ENCODE data around the gene COL18A1. TPM values are rescaled to one million over a fixed set of nuclear protein-coding genes. Genes with fewer than 3 reads are reported as not detected.
"Not testable (repeated sequence)": the region's sequence is repeated elsewhere in the genome, so short reads cannot be mapped to it uniquely, and the experiment has no call there.

Gene COL18A1
- total RNA-seq, 1 donor from 2014 or later = 271 TPM

GRCh38 chr21:45502006-45502345 is 97.0 kb downstream of the COL18A1 start:
- no peak overlapping the region for H3K27ac Mint-ChIP-seq
- no peaks in the 10 kb centered on the region for H3K27me3 Mint-ChIP-seq
- no peak for TF ChIP-seq CTCF (IDR thresholded peaks at IDR 0.05; ENCODE audit: unreplicated experiment)
- peaks cover 20% of the 10 kb centered on the region for H3K36me3 Mint-ChIP-seq (ENCODE audit: insufficient read depth)
- H3K9me3 Mint-ChIP-seq (ENCODE audit: low read depth) = peaks cover 3% of the 10 kb centered on the region
- no peak for DNase-seq (ENCODE audit: low spot score, unreplicated experiment)
- H3K4me3 Mint-ChIP-seq (ENCODE audit: low read depth) = no peak overlapping the region
- H3K4me1 Mint-ChIP-seq (ENCODE audit: low read depth) = no peaks in the 10 kb centered on the region

GRCh38 chr21:45502600-45502999 is 97.6 kb downstream of the COL18A1 start:
- DNase-seq (ENCODE audit: low spot score, unreplicated experiment) = no peak
- peaks cover 3% of the 10 kb centered on the region for H3K9me3 Mint-ChIP-seq (ENCODE audit: low read depth)
- H3K4me3 Mint-ChIP-seq (ENCODE audit: low read depth) = no peak overlapping the region
- H3K36me3 Mint-ChIP-seq (ENCODE audit: insufficient read depth) = peaks cover 19% of the 10 kb centered on the region
- H3K27me3 Mint-ChIP-seq = no peaks in the 10 kb centered on the region
- no peak overlapping the region for H3K27ac Mint-ChIP-seq
- TF ChIP-seq CTCF (IDR thresholded peaks at IDR 0.05; ENCODE audit: unreplicated experiment) = no peak
- no peaks in the 10 kb centered on the region for H3K4me1 Mint-ChIP-seq (ENCODE audit: low read depth)

- not testable (repeated sequence) for DNase-seq (ENCODE audit: low spot score, unreplicated experiment); H3K4me1 Mint-ChIP-seq (ENCODE audit: low read depth); H3K9me3 Mint-ChIP-seq (ENCODE audit: low read depth); H3K27me3 Mint-ChIP-seq; H3K4me3 Mint-ChIP-seq (ENCODE audit: low read depth); H3K27ac Mint-ChIP-seq
- peaks cover 19% of the 10 kb centered on the region for H3K36me3 Mint-ChIP-seq (ENCODE audit: insufficient read depth)
These were observed 98.3 kb downstream of the COL18A1 start for GRCh38 chr21:45503226-45503625.

DNA sequence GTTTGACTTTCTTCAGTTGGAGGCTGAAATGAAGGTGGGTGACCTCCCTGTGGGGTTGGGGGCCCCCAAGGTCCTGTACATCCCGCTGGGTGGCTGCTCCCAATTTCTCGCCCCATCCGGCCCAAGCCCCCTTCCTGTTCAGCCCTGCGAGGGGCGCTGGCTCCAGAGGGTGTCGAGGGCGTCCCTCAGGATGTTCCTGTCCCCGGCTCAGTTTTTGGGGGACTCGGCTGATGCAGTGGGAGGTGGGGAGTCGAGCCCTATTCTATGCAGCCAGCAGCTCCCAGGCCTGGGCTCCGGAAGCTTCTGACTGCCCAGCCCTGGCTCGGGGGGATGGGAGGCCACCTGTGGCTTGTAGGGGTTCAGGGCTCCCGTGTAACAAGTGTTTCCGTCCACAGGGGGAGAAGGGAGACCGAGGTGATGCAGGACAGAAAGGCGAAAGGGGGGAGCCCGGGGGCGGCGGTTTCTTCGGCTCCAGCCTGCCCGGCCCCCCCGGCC is 99.1 kb downstream of the COL18A1 start:
- Mint-ChIP-seq H3K27ac (no peak overlapping the region), H3K4me3 (ENCODE audit: low read depth) (no peak overlapping the region), H3K36me3 (ENCODE audit: insufficient read depth) (peaks cover 19% of the 10 kb centered on the region), H3K27me3 (no peaks in the 10 kb centered on the region), H3K9me3 (ENCODE audit: low read depth) (peaks cover 3% of the 10 kb centered on the region), H3K4me1 (ENCODE audit: low read depth) (peaks cover 5% of the 10 kb centered on the region)
- TF ChIP-seq CTCF (IDR thresholded peaks at IDR 0.05; ENCODE audit: unreplicated experiment) = no peak
- no peak for DNase-seq (ENCODE audit: low spot score, unreplicated experiment)

DNA sequence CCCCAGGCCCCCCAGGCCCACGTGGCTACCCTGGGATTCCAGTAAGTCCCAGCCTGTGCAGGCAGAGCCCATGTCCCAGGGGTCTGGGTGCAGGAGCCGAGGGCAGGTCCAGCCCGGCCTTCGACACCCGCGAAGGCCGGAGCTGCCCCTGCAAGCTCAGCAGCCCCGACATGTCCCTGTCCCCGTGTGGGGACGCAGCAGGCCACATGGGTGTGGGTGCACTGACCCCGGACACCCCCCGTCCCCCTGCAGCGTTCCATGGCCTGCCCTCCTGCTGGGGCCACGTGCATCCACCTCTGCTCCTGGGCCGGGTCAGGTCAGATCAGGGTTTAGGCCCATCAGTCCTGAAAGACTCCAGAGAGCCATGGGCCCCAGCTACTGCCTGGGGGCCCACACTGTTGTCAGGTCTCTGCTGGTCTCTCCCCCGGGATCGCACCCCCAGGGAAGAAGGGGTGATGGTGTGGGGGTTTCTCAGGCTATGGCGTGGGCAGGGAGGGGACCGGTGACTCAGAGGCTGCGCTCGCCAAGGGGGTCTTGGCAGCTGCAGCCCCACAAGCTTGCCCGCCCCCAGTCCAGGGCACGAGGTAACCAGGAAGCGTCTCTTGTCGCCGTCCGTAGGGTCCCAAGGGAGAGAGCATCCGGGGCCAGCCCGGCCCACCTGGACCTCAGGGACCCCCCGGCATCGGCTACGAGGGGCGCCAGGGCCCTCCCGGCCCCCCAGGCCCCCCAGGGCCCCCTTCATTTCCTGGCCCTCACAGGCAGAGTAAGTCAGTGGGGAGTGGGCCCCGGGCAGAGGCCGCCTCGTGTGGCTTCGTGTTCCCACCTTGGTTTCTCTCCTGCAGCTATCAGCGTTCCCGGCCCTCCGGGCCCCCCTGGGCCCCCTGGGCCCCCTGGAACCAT is 99.8 kb downstream of the COL18A1 start:
- peaks cover 17% of the 10 kb centered on the region for H3K36me3 Mint-ChIP-seq (ENCODE audit: insufficient read depth)

More for the DNA sequence above, 99.8 kb downstream of the COL18A1 start:
- no peak overlapping the region for H3K27ac Mint-ChIP-seq
- no peaks in the 10 kb centered on the region for H3K27me3 Mint-ChIP-seq
- no peak for DNase-seq (ENCODE audit: low spot score, unreplicated experiment)
- TF ChIP-seq CTCF (IDR thresholded peaks at IDR 0.05; ENCODE audit: unreplicated experiment) = no peak
- peaks cover 5% of the 10 kb centered on the region for H3K4me1 Mint-ChIP-seq (ENCODE audit: low read depth)
- H3K9me3 Mint-ChIP-seq (ENCODE audit: low read depth) = peaks cover 3% of the 10 kb centered on the region
- no peak overlapping the region for H3K4me3 Mint-ChIP-seq (ENCODE audit: low read depth)

All from progenitor cell of endocrine pancreas (in vitro differentiated cells).